IMR-90 (cell line): ENCODE results near the gene TOGARAM1. TPM values are rescaled to one million over a fixed set of nuclear protein-coding genes. Genes with fewer than 3 reads are reported as not detected.

Experiments
- ATAC-seq: fragments of 200-7000 bp; cut with Tn5 transposase; 2 replicates; pipeline ENCODE4 v1.9.1; 2020; ENCODE audit warnings: low read depth, mild to moderate bottlenecking, moderate library complexity
- BruUV-seq: library from RNA; stranded (reverse); fragments of 400-500 nt; replicated peaks from 2 replicates; lab custom pipeline; 2021; lab: Mats Ljungman, UMichigan
- CTCF ChIA-PET: fragments of 300-600 bp; formaldehyde crosslinking; extraction: SDS; loops from one replicate; lab custom pipeline; 2021; ENCODE audit warnings: antibody characterized with exemption; lab: Yijun Ruan, JAX
- POLR2A ChIA-PET: fragments of 300-600 bp; sonication (Branson Sonifier 250); formaldehyde crosslinking; loops from one replicate; lab custom pipeline; 2022; ENCODE audit warnings: antibody characterized with exemption; ENCODE audit not compliant: unreplicated experiment; lab: Charles Lee
- DNase-seq: peaks from one replicate; pipeline ENCODE4 v3.0.0; 2013
- H2AFZ ChIP-seq: replicated peaks from 2 replicates; pipeline ENCODE3; 2013; ENCODE audit warnings: low read length, mild to moderate bottlenecking; ENCODE audit not compliant: poor library complexity
- H2AK5ac ChIP-seq: 2 replicates; pipeline ENCODE4 v1.6.1; 2013; ENCODE audit warnings: low read depth, low read length, inconsistent platforms
- H2AK9ac ChIP-seq: replicated peaks from 2 replicates; pipeline ENCODE3; 2013; ENCODE audit warnings: mild to moderate bottlenecking, low read depth, low read length, moderate library complexity; ENCODE audit not compliant: poor library complexity
- H2BK120ac ChIP-seq: 2 replicates; pipeline ENCODE4 v1.6.1; 2013; ENCODE audit warnings: low read depth, low read length, inconsistent platforms
- H2BK15ac ChIP-seq: 3 replicates; pipeline ENCODE4 v1.6.1; 2013; ENCODE audit warnings: low read depth, low read length, inconsistent platforms
- H2BK20ac ChIP-seq: 2 replicates; pipeline ENCODE4 v1.6.1; 2013; ENCODE audit warnings: low read depth, mild to moderate bottlenecking, inconsistent platforms, low read length, moderate library complexity
- H2BK5ac ChIP-seq: 2 replicates; pipeline ENCODE4 v1.6.1; 2013; ENCODE audit warnings: mild to moderate bottlenecking, low read depth, low read length, inconsistent platforms; ENCODE audit not compliant: poor library complexity, severe bottlenecking
- H3K14ac ChIP-seq: replicated peaks from 2 replicates; pipeline ENCODE4 v1.6.1; 2013; ENCODE audit warnings: low read depth, low read length, inconsistent platforms
- H3K18ac ChIP-seq: 2 replicates; pipeline ENCODE4 v1.6.1; 2013; ENCODE audit warnings: low read depth, low read length, control low read depth
- H3K23ac ChIP-seq: 2 replicates; pipeline ENCODE4 v1.6.1; 2013; ENCODE audit warnings: low read depth, low read length, inconsistent platforms
- H3K27ac ChIP-seq: 2 replicates; pipeline ENCODE4 v1.5.1; 2013; ENCODE audit warnings: mild to moderate bottlenecking, control low read depth, low read length; ENCODE audit not compliant: insufficient read depth
- H3K27me3 ChIP-seq: 2 replicates; pipeline ENCODE4 v1.6.1; 2013; ENCODE audit warnings: low read length; ENCODE audit not compliant: control insufficient read depth, insufficient read depth
- H3K36me3 ChIP-seq: 2 replicates; pipeline ENCODE4 v1.6.1; 2013; ENCODE audit warnings: low read length, mixed read lengths; ENCODE audit not compliant: control insufficient read depth, insufficient read depth
- H3K4ac ChIP-seq: 2 replicates; pipeline ENCODE4 v1.6.1; 2013; ENCODE audit warnings: low read depth, low read length, inconsistent platforms
- H3K4me1 ChIP-seq: 2 replicates; pipeline ENCODE4 v1.6.1; 2013; ENCODE audit warnings: low read length, mixed read lengths; ENCODE audit not compliant: control insufficient read depth, insufficient read depth
- H3K4me2 ChIP-seq: 2 replicates; pipeline ENCODE4 v1.6.1; 2013; ENCODE audit warnings: low read depth, mild to moderate bottlenecking, control low read depth, low read length, moderate library complexity
- H3K4me3 ChIP-seq: 2 replicates; pipeline ENCODE4 v1.5.1; 2013; ENCODE audit warnings: low read depth, mild to moderate bottlenecking, control low read depth, low read length, moderate library complexity; ENCODE audit not compliant: insufficient read depth
- H3K56ac ChIP-seq: 2 replicates; pipeline ENCODE4 v1.6.1; 2013; ENCODE audit warnings: low read length, inconsistent platforms; ENCODE audit not compliant: insufficient read depth; ENCODE audit errors: extremely low read depth
- H3K79me1 ChIP-seq, 2 experiments: 2 replicates each; pipeline ENCODE4 v1.6.1; 2013; ENCODE audit warnings: low read length in 2 of 2, inconsistent platforms in 1 of 2, low read depth in 1 of 2
- H3K9ac ChIP-seq: 2 replicates; pipeline ENCODE4 v1.6.1; 2013; ENCODE audit warnings: low read depth, low read length, control low read depth
- H3K9me1 ChIP-seq: 2 replicates; pipeline ENCODE4 v1.6.1; 2013; ENCODE audit warnings: low read length, inconsistent platforms; ENCODE audit not compliant: insufficient read depth
- H3K9me3 ChIP-seq: 2 replicates; pipeline ENCODE4 v1.6.1; 2013; ENCODE audit warnings: low read length; ENCODE audit not compliant: control insufficient read depth, insufficient read depth
- H4K20me1 ChIP-seq: 2 replicates; pipeline ENCODE4 v1.6.1; 2013; ENCODE audit warnings: low read length, inconsistent platforms; ENCODE audit not compliant: insufficient read depth
- H4K5ac ChIP-seq: 2 replicates; pipeline ENCODE4 v1.6.1; 2013; ENCODE audit warnings: mild to moderate bottlenecking, low read depth, low read length, control low read depth
- H4K8ac ChIP-seq, 2 experiments: 2 replicates each; pipeline ENCODE4 v1.6.1; 2013; ENCODE audit warnings: low read depth in 2 of 2, low read length in 2 of 2, control low read depth in 1 of 2, inconsistent platforms in 1 of 2
- H4K91ac ChIP-seq: 2 replicates; pipeline ENCODE4 v1.6.1; 2013; ENCODE audit warnings: low read depth, low read length, inconsistent platforms; ENCODE audit not compliant: insufficient read depth
- BHLHE40 ChIP-seq: fragments of 150-350 bp; IDR thresholded peaks from 2 replicates; pipeline ENCODE4 v1.6.1; 2016; ENCODE audit warnings: mild to moderate bottlenecking, low read depth, low read length
- CEBPB ChIP-seq: IDR thresholded peaks from 2 replicates; pipeline ENCODE4 v1.6.1; 2012; ENCODE audit warnings: low read depth, low read length, improper control_type of control experiment
- CHD1 ChIP-seq: IDR thresholded peaks from 2 replicates; pipeline ENCODE4 v1.6.1; 2012; ENCODE audit warnings: low read depth, low read length, improper control_type of control experiment
- FOS ChIP-seq: fragments of 150-350 bp; IDR thresholded peaks from 2 replicates; pipeline ENCODE4 v1.6.1; 2016; ENCODE audit warnings: low read depth, low read length
- MAFK ChIP-seq: IDR thresholded peaks from 2 replicates; pipeline ENCODE4 v1.6.1; 2012; ENCODE audit warnings: low read depth, low read length, improper control_type of control experiment
- MAZ ChIP-seq: IDR thresholded peaks from 2 replicates; pipeline ENCODE4 v1.6.1; 2012; ENCODE audit warnings: low read depth, mild to moderate bottlenecking, low read length, improper control_type of control experiment, moderate library complexity, borderline replicate concordance
- MXI1 ChIP-seq: IDR thresholded peaks from 2 replicates; pipeline ENCODE4 v1.6.1; 2012; ENCODE audit warnings: low read depth, mild to moderate bottlenecking, low read length, moderate library complexity, borderline replicate concordance
- POLR2A ChIP-seq: IDR thresholded peaks from 2 replicates; pipeline ENCODE4 v1.6.1; 2012; ENCODE audit warnings: mild to moderate bottlenecking, low read depth, low read length
- RAD21 ChIP-seq: IDR thresholded peaks from 2 replicates; pipeline ENCODE4 v1.6.1; 2012; ENCODE audit warnings: low read length, improper control_type of control experiment
- RCOR1 ChIP-seq: IDR thresholded peaks from 2 replicates; pipeline ENCODE4 v1.6.1; 2012; ENCODE audit warnings: mild to moderate bottlenecking, low read length, improper control_type of control experiment; ENCODE audit not compliant: insufficient replicate concordance
- RFX5 ChIP-seq: IDR thresholded peaks from 2 replicates; pipeline ENCODE4 v1.8.0; 2012; ENCODE audit warnings: low read depth, mild to moderate bottlenecking, low read length, moderate library complexity
- SMC3 ChIP-seq: fragments of 150-350 bp; IDR thresholded peaks from 2 replicates; pipeline ENCODE4 v1.6.1; 2016; ENCODE audit warnings: low read depth, mild to moderate bottlenecking, antibody characterized with exemption, low read length, moderate library complexity
- dilution Hi-C: fragments of 300-500 bp; cut with HindIII; formaldehyde crosslinking; loops from one replicate; pipeline ENCODE4 v1.14.3; 2018; ENCODE audit warnings: low sequenced_read_pairs; ENCODE audit not compliant: unreplicated experiment
- in situ Hi-C: fragments of 300-500 bp; cut with MboI; formaldehyde crosslinking; loops from 3 replicates; pipeline ENCODE4 v1.14.3; 2019; ENCODE audit warnings: low sequenced_read_pairs, inconsistent platforms, mixed read lengths
- intact Hi-C: fragments of 100-400 bp; cut with micrococcal nuclease; formaldehyde crosslinking; loops from 2 replicates; pipeline ENCODE4 v1.10.0; 2022
- polyA plus RNA-seq, 3 experiments: library from polyadenylated mRNA; depleted of rRNA; stranded (reverse); fragments of >200 nt; gene quantifications; 2 replicates each; pipeline ENCODE4 v1.2.3, GENCODE V29; 2012; ENCODE audit warnings: low replicate concordance in 1 of 3
- total RNA-seq: library from RNA; depleted of rRNA; stranded (reverse); fragments of >200 nt; gene quantifications from 2 replicates; pipeline ENCODE4 v1.2.3, GENCODE V29; 2012
- TF ChIP-seq, protein P1 (sequence below): fragments of 150-350 bp; IDR thresholded peaks from 2 replicates; pipeline ENCODE4 v1.6.1; 2016; ENCODE audit warnings: low read depth, mild to moderate bottlenecking, low read length, moderate library complexity, borderline replicate concordance
- TF ChIP-seq, protein P2 (sequence below): conservative IDR thresholded peaks from 2 replicates; pipeline ENCODE4 v1.5.1; 2012; ENCODE audit warnings: mild to moderate bottlenecking, low read depth, low read length, improper control_type of control experiment
- TF ChIP-seq, protein P3 (sequence below): fragments of 150-350 bp; IDR thresholded peaks from 2 replicates; pipeline ENCODE4 v1.6.1; 2017; ENCODE audit warnings: mild to moderate bottlenecking, antibody characterized with exemption, low read length, low read depth

TOGARAM1 gene
- total and polyA plus RNA-seq, 2 of the 4 experiments (the other 2 are of a cell fraction): 3.1 to 13.4 TPM

DNA sequence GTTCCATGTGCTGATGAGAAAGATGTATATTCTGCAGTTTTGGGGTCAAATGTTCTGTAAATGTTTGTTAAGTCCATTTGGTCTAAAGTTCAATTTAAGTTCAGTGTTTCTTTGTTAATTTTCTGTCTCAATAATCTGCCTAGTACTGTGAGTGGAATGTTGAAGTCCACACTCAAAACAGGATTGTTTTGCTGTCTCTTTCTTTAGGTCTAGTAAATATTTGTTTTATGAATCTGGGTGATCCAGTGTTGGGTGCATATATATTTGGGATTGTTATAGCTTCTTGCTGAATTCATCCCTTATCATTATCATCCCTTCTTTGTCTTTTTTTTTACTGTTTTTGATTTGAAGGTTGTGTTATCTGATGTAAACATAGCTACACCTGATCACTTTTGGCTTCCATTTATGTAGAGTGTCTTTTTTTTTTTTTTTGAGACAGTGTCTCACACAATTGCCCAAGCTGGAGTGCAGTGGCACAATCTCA, 95.9 kb downstream of the TOGARAM1 start:
- ChIA-PET POLR2A (no interaction called here), CTCF (interaction anchor here (0.7 to 1.1 kb wide), 2 partner anchors 8 to 16 kb away, joined by 4 to 6 read pairs; no protein-coding TSS in a partner anchor)
- Histone ChIP-seq H3K4me1 (no peaks in the 10 kb centered on the region), H3K23ac (no peak overlapping the region), H3K14ac (no peak overlapping the region), H3K27ac (no peak overlapping the region), H3K79me1 (no peaks in the 10 kb centered on the region; a peak in 1 of 4 replicates), H2AFZ (no peak overlapping the region), H3K9me1 (no peaks in the 10 kb centered on the region), H3K4me2 (no peak overlapping the region), H3K9ac (no peak overlapping the region), H2AK9ac (no peak overlapping the region), H4K20me1 (no peaks in the 10 kb centered on the region), H3K4ac (no peak overlapping the region), H2BK20ac (no peak overlapping the region), H3K56ac (no peak overlapping the region), H3K36me3 (peaks cover 4% of the 10 kb centered on the region), H4K5ac (no peak overlapping the region), H2BK5ac (no peak overlapping the region), H4K91ac (no peak overlapping the region), H2BK15ac (no peak overlapping the region), H3K9me3 (peaks cover 2% of the 10 kb centered on the region; the same call in 1 of the 2 replicates), H2AK5ac (no peak overlapping the region), H4K8ac (no peak overlapping the region), H3K18ac (no peak overlapping the region), H2BK120ac (no peak overlapping the region), H3K27me3 (no peaks in the 10 kb centered on the region), H3K4me3 (no peak overlapping the region)
- ATAC-seq (no peak), DNase-seq (no peak)
- TF ChIP-seq CHD1: no peak
- no peak for TF ChIP-seq CEBPB
- no peak for TF ChIP-seq SMC3
- no peak for TF ChIP-seq RAD21
- TF ChIP-seq BHLHE40: no peak
- TF ChIP-seq POLR2A: no peak
- TF ChIP-seq, protein P1, sequence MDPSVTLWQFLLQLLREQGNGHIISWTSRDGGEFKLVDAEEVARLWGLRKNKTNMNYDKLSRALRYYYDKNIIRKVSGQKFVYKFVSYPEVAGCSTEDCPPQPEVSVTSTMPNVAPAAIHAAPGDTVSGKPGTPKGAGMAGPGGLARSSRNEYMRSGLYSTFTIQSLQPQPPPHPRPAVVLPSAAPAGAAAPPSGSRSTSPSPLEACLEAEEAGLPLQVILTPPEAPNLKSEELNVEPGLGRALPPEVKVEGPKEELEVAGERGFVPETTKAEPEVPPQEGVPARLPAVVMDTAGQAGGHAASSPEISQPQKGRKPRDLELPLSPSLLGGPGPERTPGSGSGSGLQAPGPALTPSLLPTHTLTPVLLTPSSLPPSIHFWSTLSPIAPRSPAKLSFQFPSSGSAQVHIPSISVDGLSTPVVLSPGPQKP: no peak
- TF ChIP-seq, protein P2, sequence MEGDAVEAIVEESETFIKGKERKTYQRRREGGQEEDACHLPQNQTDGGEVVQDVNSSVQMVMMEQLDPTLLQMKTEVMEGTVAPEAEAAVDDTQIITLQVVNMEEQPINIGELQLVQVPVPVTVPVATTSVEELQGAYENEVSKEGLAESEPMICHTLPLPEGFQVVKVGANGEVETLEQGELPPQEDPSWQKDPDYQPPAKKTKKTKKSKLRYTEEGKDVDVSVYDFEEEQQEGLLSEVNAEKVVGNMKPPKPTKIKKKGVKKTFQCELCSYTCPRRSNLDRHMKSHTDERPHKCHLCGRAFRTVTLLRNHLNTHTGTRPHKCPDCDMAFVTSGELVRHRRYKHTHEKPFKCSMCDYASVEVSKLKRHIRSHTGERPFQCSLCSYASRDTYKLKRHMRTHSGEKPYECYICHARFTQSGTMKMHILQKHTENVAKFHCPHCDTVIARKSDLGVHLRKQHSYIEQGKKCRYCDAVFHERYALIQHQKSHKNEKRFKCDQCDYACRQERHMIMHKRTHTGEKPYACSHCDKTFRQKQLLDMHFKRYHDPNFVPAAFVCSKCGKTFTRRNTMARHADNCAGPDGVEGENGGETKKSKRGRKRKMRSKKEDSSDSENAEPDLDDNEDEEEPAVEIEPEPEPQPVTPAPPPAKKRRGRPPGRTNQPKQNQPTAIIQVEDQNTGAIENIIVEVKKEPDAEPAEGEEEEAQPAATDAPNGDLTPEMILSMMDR: no peak
- no peak for TF ChIP-seq FOS
- TF ChIP-seq, protein P3, sequence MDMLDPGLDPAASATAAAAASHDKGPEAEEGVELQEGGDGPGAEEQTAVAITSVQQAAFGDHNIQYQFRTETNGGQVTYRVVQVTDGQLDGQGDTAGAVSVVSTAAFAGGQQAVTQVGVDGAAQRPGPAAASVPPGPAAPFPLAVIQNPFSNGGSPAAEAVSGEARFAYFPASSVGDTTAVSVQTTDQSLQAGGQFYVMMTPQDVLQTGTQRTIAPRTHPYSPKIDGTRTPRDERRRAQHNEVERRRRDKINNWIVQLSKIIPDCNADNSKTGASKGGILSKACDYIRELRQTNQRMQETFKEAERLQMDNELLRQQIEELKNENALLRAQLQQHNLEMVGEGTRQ: no peak
- TF ChIP-seq RCOR1: no peak
- no peak for TF ChIP-seq RFX5
- TF ChIP-seq MXI1: no peak
- TF ChIP-seq MAFK: no peak
- TF ChIP-seq MAZ: no peak
- dilution Hi-C loops (no loop called here), intact Hi-C loops (no loop called here), in situ Hi-C loops (no loop called here)
- BruUV-seq: no TSS peak
